Stimulated activated CD8-positive, alpha-beta memory T cell treated with anti-CD3 and anti-CD28 coated beads, Interleukin-12 subunit alpha, Interleukin-12 subunit beta, amount 100 ng/mL, for 4 hours (primary cell): ENCODE data around the gene LGR4.
"Not testable (repeated sequence)": the region's sequence is repeated elsewhere in the genome, so short reads cannot be mapped to it uniquely, and the experiment has no call there.

Experiments
- DNase-seq: peaks from one replicate; pipeline ENCODE4 v3.0.0-alpha.2; 2020; ENCODE audit warnings: low read depth

LGR4 gene

GRCh38 chr11:27472398-27473016, at the start of gene LGR4:
Gene LGR4, minus strand, starts transcription at chr11:27472790. Its CDS starts 488 bp downstream, at chr11:27472302.
- peak; percentile 51 for DNase-seq

GRCh38 chr11:27520226-27520625, 47.6 kb upstream of the LGR4 start:
- no peak for DNase-seq

GRCh38 chr11:27518518-27518917, 45.9 kb upstream of the LGR4 start:
- no peak for DNase-seq

GRCh38 chr11:27517490-27517889, 44.9 kb upstream of the LGR4 start:
- DNase-seq, result not testable (repeated sequence)

- DNase-seq, result no peak
These were observed 42.0 kb upstream of the LGR4 start for GRCh38 chr11:27514558-27514957.

- no peak for DNase-seq
These were observed 41.5 kb upstream of the LGR4 start for GRCh38 chr11:27514076-27514475.

- no peak for DNase-seq
These were observed 40.8 kb upstream of the LGR4 start for GRCh38 chr11:27513389-27513788.

- DNase-seq, result no peak
These were observed 39.6 kb upstream of the LGR4 start for GRCh38 chr11:27512238-27512637.

- no peak for DNase-seq
These were observed 37.3 kb upstream of the LGR4 start for GRCh38 chr11:27509908-27510307.

GRCh38 chr11:27507557-27508322, 35.1 kb upstream of the LGR4 start:
- DNase-seq, result no peak

- DNase-seq, result peak; percentile 91
These were observed 33.9 kb upstream of the LGR4 start, which contains the start of gene LIN7C for GRCh38 chr11:27506200-27507182. Gene LIN7C, minus strand, starts transcription at chr11:27506769. Its CDS starts 17 bp downstream, at chr11:27506752.

GRCh38 chr11:27505781-27506180, 33.2 kb upstream of the LGR4 start:
- DNase-seq, result no peak

GRCh38 chr11:27504205-27504604, 31.6 kb upstream of the LGR4 start:
- DNase-seq, result no peak

- no peak for DNase-seq
These were observed 28.5 kb upstream of the LGR4 start for GRCh38 chr11:27501100-27501499.

GRCh38 chr11:27497911-27498310, 25.3 kb upstream of the LGR4 start:
- no peak for DNase-seq

- no peak for DNase-seq
These were observed 24.8 kb upstream of the LGR4 start for GRCh38 chr11:27497284-27497866.

GRCh38 chr11:27496461-27496860, 23.9 kb upstream of the LGR4 start:
- DNase-seq, result no peak

GRCh38 chr11:27495710-27496300, 23.2 kb upstream of the LGR4 start:
- no peak for DNase-seq

- no peak for DNase-seq
These were observed 16.5 kb upstream of the LGR4 start for GRCh38 chr11:27489092-27489491.

GRCh38 chr11:27487706-27488105, 15.1 kb upstream of the LGR4 start:
- DNase-seq, result no peak

GRCh38 chr11:27485930-27486773, 13.6 kb upstream of the LGR4 start:
- DNase-seq, result no peak
